ENCODE data around the gene CHCHD10. TPM values are rescaled to one million over a fixed set of nuclear protein-coding genes. Genes with fewer than 3 reads are reported as not detected.
A peak's percentile ranks its signal among the peaks of the same experiment; 100 is the strongest.

CHCHD10 gene
- total RNA-seq, 1 donor from 2014 or later: 87.2 TPM

DNA sequence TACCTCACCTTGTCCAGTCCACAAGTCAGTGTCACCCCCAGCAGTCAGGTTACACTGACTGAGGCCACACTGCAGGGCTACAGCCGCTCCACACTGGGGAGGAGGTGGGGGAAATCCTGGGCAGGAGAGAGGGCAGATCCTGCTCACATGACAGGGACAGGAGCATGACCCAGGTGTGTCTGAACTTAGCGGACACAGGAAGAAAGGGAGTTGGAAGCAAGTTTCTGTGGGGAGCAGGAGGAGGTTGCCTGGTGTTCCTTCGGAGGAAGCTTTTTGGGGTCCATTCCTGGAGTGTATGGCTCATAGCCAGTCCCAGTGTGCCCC, 10.8 kb upstream of the CHCHD10 start:
- DNase-seq (ENCODE audit: extremely low spot score, unreplicated experiment): no peak
- H3K4me1 Mint-ChIP-seq (ENCODE audit: unreplicated experiment): peaks cover 22% of the 10 kb centered on the region
- no peaks in the 10 kb centered on the region for H3K9me3 Mint-ChIP-seq
- H3K27me3 Mint-ChIP-seq: peaks cover under 1% of the 10 kb centered on the region
- no peak overlapping the region for H3K27ac Mint-ChIP-seq
- TF ChIP-seq CTCF (conservative IDR thresholded peaks at IDR 0.05): no peak
- H3K4me3 Mint-ChIP-seq: no peak overlapping the region
- no peaks in the 10 kb centered on the region for H3K36me3 Mint-ChIP-seq

DNA sequence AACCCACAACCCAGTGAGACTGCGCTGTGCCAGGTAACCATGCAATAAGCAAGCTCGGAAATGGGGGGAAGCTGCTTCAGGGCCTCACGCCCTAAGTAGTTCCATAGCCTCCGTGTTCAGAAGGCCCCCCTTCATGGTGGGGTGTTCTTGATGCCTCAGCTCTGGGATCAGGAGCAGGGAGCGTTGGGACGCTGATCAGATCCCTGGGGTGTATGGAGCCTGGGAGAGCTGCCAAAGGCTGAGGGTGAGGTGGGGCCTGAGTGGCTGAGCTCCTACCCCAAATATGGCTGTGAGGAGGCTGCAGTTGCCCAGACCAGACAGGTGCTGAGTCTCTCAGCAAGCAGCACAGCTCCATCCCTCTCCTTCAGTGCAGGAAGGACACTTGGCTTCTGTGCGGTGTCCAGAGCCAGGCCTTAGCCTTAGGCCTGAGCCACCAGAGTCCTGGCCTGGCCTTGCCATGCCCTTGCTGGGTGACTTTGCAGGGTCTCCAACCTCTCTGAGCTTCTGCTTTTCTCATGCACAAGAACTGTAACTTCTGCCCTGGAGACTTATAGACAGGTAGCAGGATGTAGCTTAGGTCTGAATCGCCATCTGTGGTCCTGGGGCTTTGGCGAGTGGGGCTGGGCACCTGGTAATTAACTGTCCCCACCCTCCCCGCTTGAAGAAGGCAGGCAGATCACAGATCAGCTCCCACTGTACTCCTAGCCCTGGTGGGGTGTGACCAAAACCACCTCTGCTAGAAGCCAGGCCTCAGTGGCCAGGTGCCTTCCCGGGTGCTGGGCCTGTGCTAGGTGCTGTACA, 10.2 kb upstream of the CHCHD10 start:
- peaks cover 6% of the 10 kb centered on the region for H3K27me3 Mint-ChIP-seq
- H3K4me1 Mint-ChIP-seq (ENCODE audit: unreplicated experiment): peaks cover 27% of the 10 kb centered on the region
- H3K27ac Mint-ChIP-seq: no peak overlapping the region
- H3K36me3 Mint-ChIP-seq: no peaks in the 10 kb centered on the region
- H3K9me3 Mint-ChIP-seq: no peaks in the 10 kb centered on the region
- no peak for TF ChIP-seq CTCF (conservative IDR thresholded peaks at IDR 0.05)
- H3K4me3 Mint-ChIP-seq: no peak overlapping the region
- DNase-seq (ENCODE audit: extremely low spot score, unreplicated experiment): no peak

GRCh38 chr22:23775779-23776375, 8.1 kb upstream of the CHCHD10 start:
- H3K27ac Mint-ChIP-seq: no peak overlapping the region
- H3K9me3 Mint-ChIP-seq: no peaks in the 10 kb centered on the region
- no peak overlapping the region for H3K4me3 Mint-ChIP-seq
- H3K4me1 Mint-ChIP-seq (ENCODE audit: unreplicated experiment): peaks cover 24% of the 10 kb centered on the region
- no peak for DNase-seq (ENCODE audit: extremely low spot score, unreplicated experiment)
- peaks cover 6% of the 10 kb centered on the region for H3K27me3 Mint-ChIP-seq
- no peak for TF ChIP-seq CTCF (conservative IDR thresholded peaks at IDR 0.05)
- H3K36me3 Mint-ChIP-seq: no peaks in the 10 kb centered on the region

DNA sequence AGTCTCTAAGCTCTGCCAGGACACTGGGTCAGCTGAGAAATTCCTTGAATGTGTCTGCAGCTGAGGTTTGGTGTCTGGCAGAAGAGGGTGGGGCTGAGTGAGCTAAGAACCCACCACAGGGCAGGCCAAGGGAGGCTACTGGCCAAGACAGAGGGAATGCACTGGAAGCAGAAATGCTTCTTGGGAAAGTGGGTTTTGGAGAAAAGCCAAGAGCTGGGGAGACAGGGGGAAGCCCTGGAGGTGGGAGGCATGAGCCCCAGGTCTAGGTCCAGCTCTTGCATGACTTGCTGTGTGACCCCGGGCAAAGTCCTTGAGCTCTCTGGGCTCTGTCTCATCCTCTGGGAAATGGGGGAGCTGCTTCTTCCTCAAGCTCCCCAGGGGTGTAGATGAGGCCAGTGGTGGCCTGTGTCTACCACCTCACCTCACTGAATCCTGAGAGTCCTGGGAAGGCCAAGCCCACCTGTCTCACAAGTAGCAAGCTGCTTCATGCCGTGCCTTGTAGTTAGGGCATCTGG, 7.2 kb upstream of the CHCHD10 start:
- H3K27me3 Mint-ChIP-seq: peaks cover 6% of the 10 kb centered on the region
- H3K27ac Mint-ChIP-seq: peak overlapping the region; percentile 62
- DNase-seq (ENCODE audit: extremely low spot score, unreplicated experiment): no peak
- no peaks in the 10 kb centered on the region for H3K36me3 Mint-ChIP-seq
- no peaks in the 10 kb centered on the region for H3K9me3 Mint-ChIP-seq
- no peak for TF ChIP-seq CTCF (conservative IDR thresholded peaks at IDR 0.05)
- H3K4me3 Mint-ChIP-seq: peak overlapping the region; percentile 79
- H3K4me1 Mint-ChIP-seq (ENCODE audit: unreplicated experiment): peaks cover 24% of the 10 kb centered on the region

GRCh38 chr22:23774114-23774921, 6.5 kb upstream of the CHCHD10 start:
- peaks cover 24% of the 10 kb centered on the region for H3K4me1 Mint-ChIP-seq (ENCODE audit: unreplicated experiment)
- H3K36me3 Mint-ChIP-seq: no peaks in the 10 kb centered on the region
- peaks cover 6% of the 10 kb centered on the region for H3K27me3 Mint-ChIP-seq
- H3K9me3 Mint-ChIP-seq: no peaks in the 10 kb centered on the region
- DNase-seq (ENCODE audit: extremely low spot score, unreplicated experiment): no peak
- peak overlapping the region; percentile 62 for H3K27ac Mint-ChIP-seq
- TF ChIP-seq CTCF (conservative IDR thresholded peaks at IDR 0.05): no peak
- H3K4me3 Mint-ChIP-seq: peak overlapping the region; percentile 79

Data from type B pancreatic cell (in vitro differentiated cells).